Measurements from ENCODE around the gene GPR142. TPM values are rescaled to one million over a fixed set of nuclear protein-coding genes. Genes with fewer than 3 reads are reported as not detected.

The GPR142 gene
- total RNA-seq, 1 experiment from 2014 or later = not detected

DNA sequence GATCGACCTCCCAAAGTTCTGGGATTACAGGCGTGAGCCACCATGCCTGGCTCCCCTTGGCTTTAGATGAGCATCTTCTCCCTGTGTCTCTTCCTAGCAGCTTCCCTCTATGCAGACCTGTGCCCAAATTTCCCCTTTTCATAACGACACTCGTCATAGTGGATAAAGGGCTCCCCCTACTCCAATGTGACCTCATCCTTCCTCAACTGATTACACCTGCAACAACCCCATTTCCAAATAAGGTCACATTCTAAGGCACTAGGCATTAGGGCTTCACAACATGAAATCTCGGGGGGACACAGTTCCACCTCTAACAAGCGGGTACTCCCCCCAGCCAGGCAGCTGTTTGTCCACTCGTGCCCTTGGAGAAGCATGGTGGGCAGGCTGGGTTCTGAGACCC is 31.0 kb upstream of the GPR142 start:
- H3K27me3 Mint-ChIP-seq (ENCODE audit: low read depth) = no peaks in the 10 kb centered on the region
- 0 out of 2 replicates have a peak, but pooled peaks cover 3% of the 10 kb centered on the region for H3K36me3 Mint-ChIP-seq
- H3K4me1 Mint-ChIP-seq = peaks cover 15% of the 10 kb centered on the region
- DNase-seq (ENCODE audit: low spot score) = no peak
- TF ChIP-seq CREB1 (CRISPR knock-in tag; IDR thresholded peaks at IDR 0.05) = no peak
- TF ChIP-seq GABPB1 (CRISPR knock-in tag; IDR thresholded peaks at IDR 0.05) = no peak
- no peak for TF ChIP-seq TCF7 (CRISPR knock-in tag; IDR thresholded peaks at IDR 0.05; ENCODE audit: low read depth)
- TF ChIP-seq, protein P1, sequence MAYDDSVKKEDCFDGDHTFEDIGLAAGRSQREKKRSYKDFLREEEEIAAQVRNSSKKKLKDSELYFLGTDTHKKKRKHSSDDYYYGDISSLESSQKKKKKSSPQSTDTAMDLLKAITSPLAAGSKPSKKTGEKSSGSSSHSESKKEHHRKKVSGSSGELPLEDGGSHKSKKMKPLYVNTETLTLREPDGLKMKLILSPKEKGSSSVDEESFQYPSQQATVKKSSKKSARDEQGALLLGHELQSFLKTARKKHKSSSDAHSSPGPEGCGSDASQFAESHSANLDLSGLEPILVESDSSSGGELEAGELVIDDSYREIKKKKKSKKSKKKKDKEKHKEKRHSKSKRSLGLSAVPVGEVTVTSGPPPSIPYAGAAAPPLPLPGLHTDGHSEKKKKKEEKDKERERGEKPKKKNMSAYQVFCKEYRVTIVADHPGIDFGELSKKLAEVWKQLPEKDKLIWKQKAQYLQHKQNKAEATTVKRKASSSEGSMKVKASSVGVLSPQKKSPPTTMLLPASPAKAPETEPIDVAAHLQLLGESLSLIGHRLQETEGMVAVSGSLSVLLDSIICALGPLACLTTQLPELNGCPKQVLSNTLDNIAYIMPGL (CRISPR knock-in tag; IDR thresholded peaks at IDR 0.05) = no peak
- no peak for TF ChIP-seq RELA (CRISPR knock-in tag; IDR thresholded peaks at IDR 0.05; ENCODE audit: borderline replicate concordance)
- no peak for TF ChIP-seq ZNF121 (CRISPR knock-in tag; IDR thresholded peaks at IDR 0.05)
- TF ChIP-seq, protein P2, sequence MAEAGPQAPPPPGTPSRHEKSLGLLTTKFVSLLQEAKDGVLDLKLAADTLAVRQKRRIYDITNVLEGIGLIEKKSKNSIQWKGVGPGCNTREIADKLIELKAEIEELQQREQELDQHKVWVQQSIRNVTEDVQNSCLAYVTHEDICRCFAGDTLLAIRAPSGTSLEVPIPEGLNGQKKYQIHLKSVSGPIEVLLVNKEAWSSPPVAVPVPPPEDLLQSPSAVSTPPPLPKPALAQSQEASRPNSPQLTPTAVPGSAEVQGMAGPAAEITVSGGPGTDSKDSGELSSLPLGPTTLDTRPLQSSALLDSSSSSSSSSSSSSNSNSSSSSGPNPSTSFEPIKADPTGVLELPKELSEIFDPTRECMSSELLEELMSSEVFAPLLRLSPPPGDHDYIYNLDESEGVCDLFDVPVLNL (CRISPR knock-in tag; IDR thresholded peaks at IDR 0.05; ENCODE audit: borderline replicate concordance, low read depth) = no peak
- TF ChIP-seq ZNF219 (CRISPR knock-in tag; IDR thresholded peaks at IDR 0.05; ENCODE audit: borderline replicate concordance) = no peak
- no peak for TF ChIP-seq MYBL2 (CRISPR knock-in tag; IDR thresholded peaks at IDR 0.05)
- TF ChIP-seq, protein P3, sequence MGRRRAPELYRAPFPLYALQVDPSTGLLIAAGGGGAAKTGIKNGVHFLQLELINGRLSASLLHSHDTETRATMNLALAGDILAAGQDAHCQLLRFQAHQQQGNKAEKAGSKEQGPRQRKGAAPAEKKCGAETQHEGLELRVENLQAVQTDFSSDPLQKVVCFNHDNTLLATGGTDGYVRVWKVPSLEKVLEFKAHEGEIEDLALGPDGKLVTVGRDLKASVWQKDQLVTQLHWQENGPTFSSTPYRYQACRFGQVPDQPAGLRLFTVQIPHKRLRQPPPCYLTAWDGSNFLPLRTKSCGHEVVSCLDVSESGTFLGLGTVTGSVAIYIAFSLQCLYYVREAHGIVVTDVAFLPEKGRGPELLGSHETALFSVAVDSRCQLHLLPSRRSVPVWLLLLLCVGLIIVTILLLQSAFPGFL (CRISPR knock-in tag; IDR thresholded peaks at IDR 0.05; ENCODE audit: borderline replicate concordance) = no peak
- TF ChIP-seq ZNF512 (CRISPR knock-in tag; IDR thresholded peaks at IDR 0.05; ENCODE audit: borderline replicate concordance) = no peak
- no peak for TF ChIP-seq E2F1 (CRISPR knock-in tag; IDR thresholded peaks at IDR 0.05)
- TF ChIP-seq ZNF671 (CRISPR knock-in tag; IDR thresholded peaks at IDR 0.05) = no peak
- no peak for TF ChIP-seq ZNF416 (CRISPR knock-in tag; IDR thresholded peaks at IDR 0.05)
- ChIA-PET CTCF (interaction anchor here (1.0 to 4.8 kb wide), 6 partner anchors 16 to 43 kb away, joined by 3 to 28 read pairs (median 4); partner anchors contain the start of gene GPR142), POLR2A (no interaction called here)
- no peak overlapping the region for H3K4me3 Mint-ChIP-seq
- ATAC-seq = no peak
- H3K27ac Mint-ChIP-seq = no peak overlapping the region
- peaks cover 6% of the 10 kb centered on the region; the same call in 1 of the 2 replicates for H3K9me3 Mint-ChIP-seq

GRCh38 chr17:74337834-74338500 is 29.3 kb upstream of the GPR142 start:
- H3K27me3 Mint-ChIP-seq (ENCODE audit: low read depth) = no peaks in the 10 kb centered on the region
- peaks cover 6% of the 10 kb centered on the region; the same call in 1 of the 2 replicates for H3K9me3 Mint-ChIP-seq
- ATAC-seq (no peak), DNase-seq (ENCODE audit: low spot score) (no peak)
- no peak overlapping the region for H3K4me3 Mint-ChIP-seq
- ChIA-PET CTCF (interaction anchor here (1.5 to 1.8 kb wide), 3 partner anchors 14 to 30 kb away, joined by 4 to 10 read pairs (median 8); partner anchors contain the start of gene BTBD17), POLR2A (no interaction called here)
- H3K4me1 Mint-ChIP-seq = peaks cover 11% of the 10 kb centered on the region
- no peak overlapping the region for H3K27ac Mint-ChIP-seq
- H3K36me3 Mint-ChIP-seq = 0 out of 2 replicates have a peak, but pooled peaks cover 3% of the 10 kb centered on the region
- TF ChIP-seq SMAD4 (CRISPR knock-in tag; IDR thresholded peaks at IDR 0.05) = no peak
- TF ChIP-seq, protein P4, sequence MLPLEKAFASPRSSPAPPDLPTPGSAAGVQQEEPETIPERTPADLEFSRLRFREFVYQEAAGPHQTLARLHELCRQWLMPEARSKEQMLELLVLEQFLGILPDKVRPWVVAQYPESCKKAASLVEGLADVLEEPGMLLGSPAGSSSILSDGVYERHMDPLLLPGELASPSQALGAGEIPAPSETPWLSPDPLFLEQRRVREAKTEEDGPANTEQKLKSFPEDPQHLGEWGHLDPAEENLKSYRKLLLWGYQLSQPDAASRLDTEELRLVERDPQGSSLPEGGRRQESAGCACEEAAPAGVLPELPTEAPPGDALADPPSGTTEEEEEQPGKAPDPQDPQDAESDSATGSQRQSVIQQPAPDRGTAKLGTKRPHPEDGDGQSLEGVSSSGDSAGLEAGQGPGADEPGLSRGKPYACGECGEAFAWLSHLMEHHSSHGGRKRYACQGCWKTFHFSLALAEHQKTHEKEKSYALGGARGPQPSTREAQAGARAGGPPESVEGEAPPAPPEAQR (CRISPR knock-in tag; IDR thresholded peaks at IDR 0.05) = no peak
- no peak for TF ChIP-seq NR3C1 (CRISPR knock-in tag; conservative IDR thresholded peaks at IDR 0.05; ENCODE audit: low read depth)
- no peak for TF ChIP-seq CREB1 (CRISPR knock-in tag; IDR thresholded peaks at IDR 0.05)
- TF ChIP-seq, protein P5, sequence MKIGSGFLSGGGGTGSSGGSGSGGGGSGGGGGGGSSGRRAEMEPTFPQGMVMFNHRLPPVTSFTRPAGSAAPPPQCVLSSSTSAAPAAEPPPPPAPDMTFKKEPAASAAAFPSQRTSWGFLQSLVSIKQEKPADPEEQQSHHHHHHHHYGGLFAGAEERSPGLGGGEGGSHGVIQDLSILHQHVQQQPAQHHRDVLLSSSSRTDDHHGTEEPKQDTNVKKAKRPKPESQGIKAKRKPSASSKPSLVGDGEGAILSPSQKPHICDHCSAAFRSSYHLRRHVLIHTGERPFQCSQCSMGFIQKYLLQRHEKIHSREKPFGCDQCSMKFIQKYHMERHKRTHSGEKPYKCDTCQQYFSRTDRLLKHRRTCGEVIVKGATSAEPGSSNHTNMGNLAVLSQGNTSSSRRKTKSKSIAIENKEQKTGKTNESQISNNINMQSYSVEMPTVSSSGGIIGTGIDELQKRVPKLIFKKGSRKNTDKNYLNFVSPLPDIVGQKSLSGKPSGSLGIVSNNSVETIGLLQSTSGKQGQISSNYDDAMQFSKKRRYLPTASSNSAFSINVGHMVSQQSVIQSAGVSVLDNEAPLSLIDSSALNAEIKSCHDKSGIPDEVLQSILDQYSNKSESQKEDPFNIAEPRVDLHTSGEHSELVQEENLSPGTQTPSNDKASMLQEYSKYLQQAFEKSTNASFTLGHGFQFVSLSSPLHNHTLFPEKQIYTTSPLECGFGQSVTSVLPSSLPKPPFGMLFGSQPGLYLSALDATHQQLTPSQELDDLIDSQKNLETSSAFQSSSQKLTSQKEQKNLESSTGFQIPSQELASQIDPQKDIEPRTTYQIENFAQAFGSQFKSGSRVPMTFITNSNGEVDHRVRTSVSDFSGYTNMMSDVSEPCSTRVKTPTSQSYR (CRISPR knock-in tag; IDR thresholded peaks at IDR 0.05) = no peak
- TF ChIP-seq, protein P6, sequence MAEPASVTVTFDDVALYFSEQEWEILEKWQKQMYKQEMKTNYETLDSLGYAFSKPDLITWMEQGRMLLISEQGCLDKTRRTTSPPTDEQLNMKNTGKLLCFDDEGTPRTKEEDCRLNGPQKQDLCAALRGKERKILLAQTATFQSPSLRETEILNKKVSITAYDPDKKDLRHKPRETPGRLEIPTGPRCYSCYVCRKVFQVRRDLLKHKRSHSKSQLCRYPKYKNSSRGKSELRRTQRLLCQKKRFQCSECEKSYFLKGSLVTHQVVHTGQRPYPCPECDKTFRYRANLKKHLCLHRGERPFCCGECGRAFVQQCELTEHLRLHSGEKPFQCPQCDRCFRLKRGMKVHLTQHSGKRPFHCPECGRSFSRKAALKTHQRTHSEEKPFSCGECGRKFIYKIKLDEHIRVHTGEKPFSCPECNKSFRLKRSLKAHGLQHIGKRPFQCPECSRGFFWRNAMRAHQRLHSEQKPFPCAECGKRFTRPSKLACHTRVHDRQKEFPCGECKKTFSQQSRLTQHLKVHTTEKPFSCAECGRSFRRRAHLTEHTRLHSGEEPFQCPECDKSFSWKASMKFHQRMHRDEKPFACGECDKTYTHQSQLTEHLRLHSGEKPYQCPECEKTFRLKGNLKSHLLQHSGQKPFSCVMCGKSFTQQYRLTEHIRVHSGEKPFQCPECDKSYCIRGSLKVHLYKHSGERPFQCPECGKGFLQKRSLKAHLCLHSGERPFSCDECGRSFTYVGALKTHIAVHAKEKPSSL (CRISPR knock-in tag; conservative IDR thresholded peaks at IDR 0.05) = no peak
- TF ChIP-seq SMAD3 (CRISPR knock-in tag; IDR thresholded peaks at IDR 0.05; ENCODE audit: borderline replicate concordance) = no peak
- TF ChIP-seq ZNF671 (CRISPR knock-in tag; IDR thresholded peaks at IDR 0.05) = no peak
